Measurements from ENCODE around the gene ITSN1.

The ITSN1 gene

DNA sequence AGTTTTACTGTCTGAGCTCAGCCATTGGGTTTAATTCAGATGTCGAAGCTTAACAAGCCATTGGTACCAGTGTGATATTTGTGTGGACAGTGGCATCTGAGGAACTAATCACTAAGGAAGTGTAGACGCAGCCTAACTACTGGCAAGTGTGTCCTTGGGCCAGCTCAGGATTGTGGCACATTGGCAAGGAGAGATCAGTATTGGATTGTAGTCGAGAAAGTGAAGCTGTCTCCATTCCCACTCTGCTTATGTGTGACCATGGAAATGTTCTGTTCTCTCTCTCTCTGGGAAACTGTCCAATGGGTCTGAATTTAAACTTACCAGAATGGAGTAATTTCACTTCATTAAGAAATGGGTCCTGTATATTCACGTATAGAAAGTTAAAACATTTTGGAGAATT is 112.2 kb downstream of the ITSN1 start:
- DNase-seq = no peak
- no peaks in the 10 kb centered on the region; the same call in 1 of the 2 replicates for H3K36me3 ChIP-seq
- H3K9me3 ChIP-seq = no peaks in the 10 kb centered on the region
- no peak for TF ChIP-seq CTCF (IDR thresholded peaks at IDR 0.05; ENCODE audit: low read depth, low read length)
- no peaks in the 10 kb centered on the region; the same call in 1 of the 2 replicates for H3K4me1 ChIP-seq
- no peak overlapping the region for H3K4me3 ChIP-seq (ENCODE audit: low read depth, low read length)
- H3K27me3 ChIP-seq = no peaks in the 10 kb centered on the region

GRCh38 chr21:33755354-33755753 is 113.1 kb downstream of the ITSN1 start:
- no peak for DNase-seq

GRCh38 chr21:33760641-33761440 is 118.5 kb downstream of the ITSN1 start:
- Histone ChIP-seq H3K4me3 (ENCODE audit: low read depth, low read length) (no peak overlapping the region), H3K9me3 (no peaks in the 10 kb centered on the region)

More at GRCh38 chr21:33755354-33755753, 113.1 kb downstream of the ITSN1 start:
- no peaks in the 10 kb centered on the region; the same call in 1 of the 2 replicates for H3K4me1 ChIP-seq
- no peak overlapping the region for H3K4me3 ChIP-seq (ENCODE audit: low read depth, low read length)
- TF ChIP-seq CTCF (IDR thresholded peaks at IDR 0.05; ENCODE audit: low read depth, low read length) = no peak
- no peaks in the 10 kb centered on the region for H3K27me3 ChIP-seq
- H3K9me3 ChIP-seq = no peaks in the 10 kb centered on the region
- H3K36me3 ChIP-seq = no peaks in the 10 kb centered on the region; the same call in 1 of the 2 replicates

DNA sequence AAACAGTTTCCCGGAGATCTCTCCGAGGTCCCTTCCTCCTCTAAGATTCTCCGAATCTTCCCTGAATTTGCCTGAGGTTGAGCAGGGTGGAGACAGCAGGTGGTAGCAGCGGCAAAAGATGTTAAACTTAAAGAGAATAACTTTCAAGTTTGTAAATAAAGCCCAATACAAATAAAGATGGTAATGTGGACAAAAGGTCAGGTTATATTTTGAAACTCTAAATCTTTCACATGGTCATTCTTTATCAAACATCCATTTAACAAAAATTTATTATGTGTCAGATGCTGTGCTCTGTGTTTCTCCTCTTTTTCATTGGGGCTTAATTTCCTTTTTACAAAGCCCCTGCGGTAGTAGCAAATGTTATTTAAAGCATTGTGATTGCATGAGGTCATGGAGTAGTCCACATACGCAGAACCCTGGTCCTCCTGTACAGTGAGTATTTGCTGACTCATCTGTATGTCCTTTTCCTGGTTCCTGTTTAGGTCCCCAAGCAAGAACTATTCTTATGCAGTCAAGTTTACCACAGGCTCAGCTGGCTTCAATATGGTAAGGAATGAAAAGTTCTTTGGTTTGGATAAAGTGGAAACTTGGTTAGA is 119.2 kb downstream of the ITSN1 start:
- no peak for DNase-seq

More at GRCh38 chr21:33760641-33761440, 118.5 kb downstream of the ITSN1 start:
- TF ChIP-seq CTCF (IDR thresholded peaks at IDR 0.05; ENCODE audit: low read depth, low read length) = no peak
- Histone ChIP-seq H3K4me1 (peaks cover 4% of the 10 kb centered on the region), H3K27me3 (no peaks in the 10 kb centered on the region), H3K36me3 (no peaks in the 10 kb centered on the region; the same call in 1 of the 2 replicates)
- DNase-seq = no peak

GRCh38 chr21:33762803-33763581 is 120.7 kb downstream of the ITSN1 start:
- no peak for DNase-seq
- H3K36me3 ChIP-seq = no peaks in the 10 kb centered on the region; the same call in 1 of the 2 replicates

More for the DNA sequence above, 119.2 kb downstream of the ITSN1 start:
- no peaks in the 10 kb centered on the region for H3K9me3 ChIP-seq
- H3K4me3 ChIP-seq (ENCODE audit: low read depth, low read length) = no peak overlapping the region
- H3K27me3 ChIP-seq = no peaks in the 10 kb centered on the region
- H3K4me1 ChIP-seq = peaks cover 4% of the 10 kb centered on the region
- TF ChIP-seq CTCF (IDR thresholded peaks at IDR 0.05; ENCODE audit: low read depth, low read length) = no peak
- H3K36me3 ChIP-seq = no peaks in the 10 kb centered on the region; the same call in 1 of the 2 replicates

More at GRCh38 chr21:33762803-33763581, 120.7 kb downstream of the ITSN1 start:
- no peak for TF ChIP-seq CTCF (IDR thresholded peaks at IDR 0.05; ENCODE audit: low read depth, low read length)
- Histone ChIP-seq H3K4me3 (ENCODE audit: low read depth, low read length) (no peak overlapping the region), H3K9me3 (no peaks in the 10 kb centered on the region), H3K4me1 (peaks cover 4% of the 10 kb centered on the region), H3K27me3 (no peaks in the 10 kb centered on the region)
